Lower leg skin (tissue), 3 donors: ENCODE measurements around the gene NDUFV3.

Source experiments
- CTCF ChIP-seq, 3 donors: fragments of 450-650 bp; IDR thresholded peaks; one replicate each; pipeline ENCODE4 v1.5.1; 2016; ENCODE audit warnings: antibody characterized with exemption in 3 of 3, mild to moderate bottlenecking in 3 of 3, moderate library complexity in 2 of 3
- POLR2A ChIP-seq, 2 donors: fragments of 450-650 bp; IDR thresholded peaks; one replicate each; pipeline ENCODE4 v1.6.1; 2016 to 2017; ENCODE audit warnings: antibody characterized with exemption in 2 of 2, mild to moderate bottlenecking in 1 of 2, moderate library complexity in 1 of 2

- TF ChIP-seq CTCF (IDR thresholded peaks at IDR 0.05) = no peak
- TF ChIP-seq POLR2A (IDR thresholded peaks at IDR 0.05) = no peak
Measured at GRCh38 chr21:42848932-42849758, 44.0 kb upstream of the NDUFV3 start.
